ENCODE data around the gene CHST8. TPM values are rescaled to one million over a fixed set of nuclear protein-coding genes. Genes with fewer than 3 reads are reported as not detected.

Gene CHST8
- total and polyA plus RNA-seq, 2 of the 13 experiments (the other 11 are each of a cell fraction or from before 2014, with no cell fraction given): not detected

- ChIA-PET POLR2A (no interaction called here), CTCF (ENCODE audit: low intra/inter-chr PET ratio, low total read pairs) (no interaction called here)
- no peak overlapping the region for H3K9ac ChIP-seq (ENCODE audit: insufficient read depth, low read depth, low read length)
- H3K27me3 ChIP-seq (ENCODE audit: control insufficient read depth in 1 of 2, insufficient read depth in 2 of 2, low read length in 2 of 2): no peaks in the 10 kb centered on the region
- in situ Hi-C loops (cut with HindIII; ENCODE audit: extremely low pct_ligation_motif_present, low pct_unique_long_range_greater_than_20kb): no loop called here
- intact Hi-C loops (cut with micrococcal nuclease; ENCODE audit: unreplicated experiment): no loop called here
- WGBS (ENCODE audit: low lambda C conversion rate): 48% methylated on average over 2 of the region's 2 CpGs
- H4K20me1 ChIP-seq (ENCODE audit: insufficient read depth, low read length): no peaks in the 10 kb centered on the region
- FAIRE-seq (no peak), DNase-seq (ENCODE audit: low spot score) (no peak), ATAC-seq (no peak)
- no peak overlapping the region for H2AFZ ChIP-seq (ENCODE audit: low read length)
- H3K36me3 ChIP-seq (replicated peaks in 1 of 2; ENCODE audit: control insufficient read depth in 1 of 2, insufficient read depth in 2 of 2, low read length in 2 of 2): no peaks in the 10 kb centered on the region
- no peak for TF ChIP-seq ZNF282 (IDR thresholded peaks at IDR 0.05; ENCODE audit: partially characterized antibody)
- TF ChIP-seq, protein P1, sequence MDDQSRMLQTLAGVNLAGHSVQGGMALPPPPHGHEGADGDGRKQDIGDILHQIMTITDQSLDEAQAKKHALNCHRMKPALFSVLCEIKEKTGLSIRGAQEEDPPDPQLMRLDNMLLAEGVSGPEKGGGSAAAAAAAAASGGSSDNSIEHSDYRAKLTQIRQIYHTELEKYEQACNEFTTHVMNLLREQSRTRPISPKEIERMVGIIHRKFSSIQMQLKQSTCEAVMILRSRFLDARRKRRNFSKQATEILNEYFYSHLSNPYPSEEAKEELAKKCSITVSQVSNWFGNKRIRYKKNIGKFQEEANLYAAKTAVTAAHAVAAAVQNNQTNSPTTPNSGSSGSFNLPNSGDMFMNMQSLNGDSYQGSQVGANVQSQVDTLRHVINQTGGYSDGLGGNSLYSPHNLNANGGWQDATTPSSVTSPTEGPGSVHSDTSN (CRISPR knock-in tag; IDR thresholded peaks at IDR 0.05; ENCODE audit: borderline replicate concordance): no peak
- TF ChIP-seq, protein P2, sequence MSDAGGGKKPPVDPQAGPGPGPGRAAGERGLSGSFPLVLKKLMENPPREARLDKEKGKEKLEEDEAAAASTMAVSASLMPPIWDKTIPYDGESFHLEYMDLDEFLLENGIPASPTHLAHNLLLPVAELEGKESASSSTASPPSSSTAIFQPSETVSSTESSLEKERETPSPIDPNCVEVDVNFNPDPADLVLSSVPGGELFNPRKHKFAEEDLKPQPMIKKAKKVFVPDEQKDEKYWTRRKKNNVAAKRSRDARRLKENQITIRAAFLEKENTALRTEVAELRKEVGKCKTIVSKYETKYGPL (CRISPR knock-in tag; IDR thresholded peaks at IDR 0.05): no peak
- no peak for TF ChIP-seq MEF2D (CRISPR knock-in tag; IDR thresholded peaks at IDR 0.05)
- no peak for TF ChIP-seq ETS1 (CRISPR knock-in tag; IDR thresholded peaks at IDR 0.05)
- TF ChIP-seq JARID2 (CRISPR knock-in tag; IDR thresholded peaks at IDR 0.05; ENCODE audit: insufficient replicate concordance): no peak
- no peak for TF ChIP-seq KDM2A (CRISPR knock-in tag; IDR thresholded peaks at IDR 0.05; ENCODE audit: borderline replicate concordance, low read depth)
- no peak for TF ChIP-seq ZNF777 (CRISPR knock-in tag; IDR thresholded peaks at IDR 0.05)
- no peak for TF ChIP-seq ZFP36L2 (CRISPR knock-in tag; IDR thresholded peaks at IDR 0.05)
- no peak for TF ChIP-seq ZNF556 (CRISPR knock-in tag; IDR thresholded peaks at IDR 0.05; ENCODE audit: borderline replicate concordance)
- no peak overlapping the region for H3K4me3 ChIP-seq (replicated peaks in 1 of 3; ENCODE audit: insufficient read depth in 1 of 3, low read depth in 2 of 3, low read length in 3 of 3)
- no TSS peak for BruUV-seq (replicated peaks)
- H3K4me1 ChIP-seq (ENCODE audit: insufficient read depth, low read length): no peaks in the 10 kb centered on the region
- H3K9me3 ChIP-seq (ENCODE audit: low read length): peaks cover 24% of the 10 kb centered on the region
- no peak overlapping the region for H3K4me2 ChIP-seq (ENCODE audit: low read depth, low read length)
- H3K79me2 ChIP-seq (ENCODE audit: insufficient read depth, low read length): no peaks in the 10 kb centered on the region
- H3K27ac ChIP-seq (ENCODE audit: extremely low read length, insufficient read depth, low read length): no peak overlapping the region
Measured at GRCh38 chr19:33601583-33601982, 20.2 kb upstream of the CHST8 start.

Data from HepG2 (cell line).